Body of pancreas (tissue), 4 donors: ENCODE data around the gene SRPRB. TPM values are rescaled to one million over a fixed set of nuclear protein-coding genes. Genes with fewer than 3 reads are reported as not detected.

Source experiments
- ATAC-seq: fragments of 150-250 bp; one replicate; pipeline ENCODE4 v1.9.1; 2016
- DNase-seq, 4 donors: peaks; one replicate each; pipeline ENCODE4 v3.0.0-alpha.2; 2019
- H3K27ac ChIP-seq, 4 donors: fragments of 200-600 bp; sonication (generic); 1 replicate in 3 of 4; 2 replicates in 1 of 4; pipeline versions ENCODE4 v1.5.1 to v1.6.1; 2016 to 2019; ENCODE audit warnings: mild to moderate bottlenecking in 1 of 4, mixed read lengths in 1 of 4, moderate library complexity in 1 of 4
- H3K27me3 ChIP-seq, 2 donors: fragments of 200-600 bp; sonication (generic); one replicate each; pipeline ENCODE4 v1.6.0; 2016; ENCODE audit warnings: mild to moderate bottlenecking in 1 of 2
- H3K36me3 ChIP-seq, 2 donors: fragments of 200-600 bp; sonication (generic); replicated peaks in 1 of 2; 2 replicates each; pipeline ENCODE4 v1.5.1; 2016; ENCODE audit warnings: low read depth in 2 of 2; ENCODE audit not compliant: insufficient read depth in 1 of 2
- H3K4me1 ChIP-seq: fragments of 200-600 bp; sonication (generic); one replicate; pipeline ENCODE4 v1.6.0; 2016
- H3K4me3 ChIP-seq, 2 donors: fragments of 200-600 bp; sonication (generic); 1 replicate in 1 of 2; 2 replicates in 1 of 2; pipeline ENCODE4 v1.5.1; 2016 to 2019
- H3K9me3 ChIP-seq, 3 donors: fragments of 200-600 bp; sonication (generic); 1 replicate in 2 of 3; 2 replicates in 1 of 3; pipeline ENCODE4 v1.5.1; 2016
- CTCF ChIP-seq, 7 experiments: fragments of 450-650 bp in 4 of 7; fragments of 200-600 bp in 3 of 7; sonication (generic) in 3 of 7; IDR thresholded peaks; one replicate each; pipeline ENCODE4 v1.5.1; 2016 to 2019; ENCODE audit warnings: antibody characterized with exemption in 7 of 7
- POLR2A ChIP-seq, 3 donors: fragments of 450-650 bp; IDR thresholded peaks; one replicate each; pipeline ENCODE4 v1.6.1; 2016; ENCODE audit warnings: antibody characterized with exemption in 3 of 3, mild to moderate bottlenecking in 2 of 3
- WGBS, 2 donors: methylation state at CpG; one replicate each; pipeline ENCODE4 v1.1.5; 2017; 5-methylcytosine and 5-hydroxymethylcytosine counted together
- intact Hi-C: fragments of 100-400 bp; cut with DNase I; formaldehyde crosslinking; loops from one replicate; pipeline ENCODE4 v1.15.1; 2023
- total RNA-seq, 2 donors: library from RNA; depleted of rRNA; stranded (reverse); fragments of >200 nt; gene quantifications; one replicate each; pipeline ENCODE4 v1.1.0, GENCODE V29; 2016

SRPRB gene
- total RNA-seq, 2 donors from 2014 or later: 28.3 to 39.4 TPM

- WGBS, 2 donors: 79 to 90% methylated on average over 4 to 6 of the region's 6 CpGs
- ATAC-seq: no peak
- no peak for DNase-seq
Observed at GRCh38 chr3:133836497-133837158, 31.0 kb downstream of the SRPRB start.

GRCh38 chr3:133837487-133838295, 32.1 kb downstream of the SRPRB start:
- Histone ChIP-seq H3K27me3 (no peaks in the 10 kb centered on the region), H3K4me3 (no peak overlapping the region), H3K9me3 (no peaks in the 10 kb centered on the region), H3K27ac (no peak overlapping the region), H3K4me1 (no peaks in the 10 kb centered on the region), H3K36me3 (no peaks in the 10 kb centered on the region)
- intact Hi-C loops: no loop called here
- no peak for DNase-seq
- WGBS, 2 donors: 89 to 90% methylated on average over 22 of the region's 22 CpGs
- ATAC-seq: no peak
- TF ChIP-seq CTCF (IDR thresholded peaks at IDR 0.05) (no peak), POLR2A (IDR thresholded peaks at IDR 0.05) (no peak)

More at GRCh38 chr3:133836497-133837158, 31.0 kb downstream of the SRPRB start:
- Histone ChIP-seq H3K9me3 (no peaks in the 10 kb centered on the region), H3K4me1 (no peaks in the 10 kb centered on the region), H3K27ac (no peak overlapping the region), H3K36me3 (no peaks in the 10 kb centered on the region), H3K27me3 (no peaks in the 10 kb centered on the region), H3K4me3 (no peak overlapping the region)
- TF ChIP-seq CTCF (IDR thresholded peaks at IDR 0.05): no peak
- intact Hi-C loops: no loop called here

GRCh38 chr3:133838296-133838789, 32.7 kb downstream of the SRPRB start:
- no peak for TF ChIP-seq POLR2A (IDR thresholded peaks at IDR 0.05)
- no peak for TF ChIP-seq CTCF (IDR thresholded peaks at IDR 0.05)
- H3K9me3 ChIP-seq: no peaks in the 10 kb centered on the region
- 90 to 100% methylated on average over 3 to 4 of the region's 4 CpGs for WGBS, 2 donors
- H3K27ac ChIP-seq: no peak overlapping the region
- no peaks in the 10 kb centered on the region for H3K4me1 ChIP-seq
- no peaks in the 10 kb centered on the region for H3K27me3 ChIP-seq
- ATAC-seq (no peak), DNase-seq (no peak)
- H3K4me3 ChIP-seq: no peak overlapping the region
- no peaks in the 10 kb centered on the region for H3K36me3 ChIP-seq
- intact Hi-C loops: no loop called here

GRCh38 chr3:133838916-133839800, 33.5 kb downstream of the SRPRB start:
- H3K27ac ChIP-seq: no peak overlapping the region
- no peaks in the 10 kb centered on the region for H3K36me3 ChIP-seq
- ATAC-seq (no peak), DNase-seq (no peak)
- H3K4me1 ChIP-seq: no peaks in the 10 kb centered on the region
- no peaks in the 10 kb centered on the region for H3K27me3 ChIP-seq
- intact Hi-C loops: no loop called here
- WGBS, 2 donors: 89 to 90% methylated on average over 5 to 12 of the region's 12 CpGs
- H3K4me3 ChIP-seq: no peak overlapping the region
- TF ChIP-seq POLR2A (IDR thresholded peaks at IDR 0.05) (no peak), CTCF (IDR thresholded peaks at IDR 0.05) (no peak)
- H3K9me3 ChIP-seq: no peaks in the 10 kb centered on the region
